Endothelial cell of umbilical vein (primary cell): ENCODE data around the gene HOXA4.

ENCODE experiments used
- CTCF ChIP-seq, 2 donors: IDR thresholded peaks; 1 replicate in 1 of 2; 2 replicates in 1 of 2; pipeline ENCODE4 v1.5.1; 2011; ENCODE audit warnings: low read length in 2 of 2, mild to moderate bottlenecking in 2 of 2, moderate library complexity in 2 of 2, control low read depth in 1 of 2, inconsistent platforms in 1 of 2, low read depth in 1 of 2; ENCODE audit not compliant: insufficient read depth in 1 of 2; ENCODE audit errors: extremely low read depth in 1 of 2
- MAX ChIP-seq: IDR thresholded peaks from 2 replicates; pipeline ENCODE4 v1.6.1; 2011; ENCODE audit not compliant: insufficient read depth, insufficient read length
- POLR2A ChIP-seq: IDR thresholded peaks from 2 replicates; pipeline ENCODE4 v1.6.1; 2012; ENCODE audit warnings: low read depth, mild to moderate bottlenecking, control low read depth, low read length

GRCh38 chr7:27145165-27145913 lies 14.8 kb upstream of the HOXA4 start:
- TF ChIP-seq POLR2A (no peak), MAX (no peak), CTCF (IDR thresholded peaks at IDR 0.05; ENCODE audit: extremely low read depth in 1 of 2, insufficient read depth in 1 of 2, low read depth in 1 of 2, low read length in 2 of 2) (no peak)
